ENCODE measurements around the gene TRAP1.

The TRAP1 gene

DNA sequence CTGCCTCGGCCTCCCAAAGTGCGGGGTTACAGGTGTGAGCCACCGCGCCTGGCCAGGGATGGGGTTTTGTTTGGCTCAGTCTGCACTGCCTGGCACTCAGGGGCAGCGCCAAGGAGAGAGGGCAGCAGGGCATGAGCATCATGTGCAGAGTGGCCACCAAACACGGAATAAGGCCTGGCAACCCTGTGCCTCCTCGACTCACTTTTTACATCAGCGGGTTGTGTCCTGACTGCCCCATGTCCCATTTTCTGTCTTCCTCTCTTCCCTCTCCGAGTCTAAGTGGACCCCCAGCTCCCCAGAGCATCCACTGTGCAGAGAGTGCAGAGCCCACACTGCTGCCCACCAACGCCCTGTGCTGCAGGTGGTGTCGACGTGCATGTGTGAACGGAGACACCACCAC lies 18.2 kb upstream of the TRAP1 start:
- no peaks in the 10 kb centered on the region for H3K27me3 ChIP-seq (replicated peaks; ENCODE audit: control insufficient read depth, insufficient read depth, low read length)
- no peaks in the 10 kb centered on the region for H3K9me3 ChIP-seq (ENCODE audit: control insufficient read depth, low read length)
- H3K4me1 ChIP-seq (ENCODE audit: control insufficient read depth, insufficient read depth, low read length) = no peaks in the 10 kb centered on the region
- peaks cover 88% of the 10 kb centered on the region for H3K36me3 ChIP-seq (ENCODE audit: control insufficient read depth, insufficient read depth, low read length, severe bottlenecking)
- DNase-seq (ENCODE audit: low read depth) = no peak
- no peak overlapping the region for H3K9ac ChIP-seq (ENCODE audit: low read length)
- no peak overlapping the region for H3K4me3 ChIP-seq (ENCODE audit: low read length)

DNA sequence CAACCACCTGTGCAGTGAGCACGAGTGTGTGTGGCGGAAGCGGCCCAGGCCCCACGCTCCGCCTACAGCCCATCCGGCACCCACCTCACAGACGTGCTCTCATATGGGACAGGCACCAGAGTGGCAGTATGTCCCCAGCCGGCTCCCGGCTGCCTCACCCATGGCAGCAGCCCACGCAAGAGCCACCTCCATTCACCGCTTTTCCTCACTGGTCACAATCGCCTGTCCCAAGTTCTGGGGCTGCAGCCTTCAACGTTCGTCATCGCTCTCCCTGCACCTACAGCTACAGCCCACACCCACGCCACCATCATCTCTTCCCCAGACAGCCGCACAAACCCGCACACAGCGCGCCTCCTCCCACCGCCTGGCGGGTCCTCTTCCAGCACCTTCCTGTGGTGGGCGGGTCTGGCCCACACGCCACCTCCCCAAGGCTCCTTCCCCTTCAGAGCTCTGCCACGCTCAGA lies 17.5 kb upstream of the TRAP1 start:
- H3K9ac ChIP-seq (ENCODE audit: low read length) = no peak overlapping the region
- no peak for DNase-seq (ENCODE audit: low read depth)
- no peaks in the 10 kb centered on the region for H3K9me3 ChIP-seq (ENCODE audit: control insufficient read depth, low read length)
- no peaks in the 10 kb centered on the region for H3K4me1 ChIP-seq (ENCODE audit: control insufficient read depth, insufficient read depth, low read length)
- H3K4me3 ChIP-seq (ENCODE audit: low read length) = no peak overlapping the region
- H3K27me3 ChIP-seq (replicated peaks; ENCODE audit: control insufficient read depth, insufficient read depth, low read length) = no peaks in the 10 kb centered on the region
- peaks cover 88% of the 10 kb centered on the region for H3K36me3 ChIP-seq (ENCODE audit: control insufficient read depth, insufficient read depth, low read length, severe bottlenecking)

DNA sequence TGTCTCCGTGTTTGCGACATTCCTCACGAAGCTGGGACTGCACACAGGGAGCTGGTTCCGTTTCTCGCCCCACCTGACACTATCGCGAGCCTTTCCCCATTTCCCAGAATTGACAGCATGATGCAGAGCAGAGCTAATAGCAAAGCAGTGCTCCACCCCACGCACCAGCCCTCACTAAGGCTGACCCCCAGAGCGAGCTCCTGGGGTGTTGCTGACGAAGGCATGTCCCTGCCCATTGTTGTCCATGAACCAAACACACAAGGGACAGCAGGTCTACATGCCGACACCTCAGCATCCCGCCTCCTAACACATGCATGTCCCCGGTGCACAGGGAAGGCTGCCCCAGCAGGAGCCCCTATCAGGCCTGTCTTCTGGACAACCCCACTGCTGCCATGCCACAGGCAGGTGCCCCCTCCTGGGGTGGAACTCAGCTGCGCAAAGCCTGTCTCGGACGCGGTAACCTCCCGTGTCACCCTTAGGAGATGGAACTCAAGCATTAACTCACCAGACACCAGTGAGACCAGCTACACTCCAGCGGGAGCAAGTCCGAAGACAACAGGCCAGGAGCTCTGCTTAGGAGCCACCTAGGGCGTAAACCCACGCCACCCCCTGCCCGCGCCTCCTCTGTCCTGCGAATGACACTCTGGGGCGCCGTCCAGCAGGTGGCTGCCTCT lies 16.9 kb upstream of the TRAP1 start:
- Histone ChIP-seq H3K27me3 (replicated peaks; ENCODE audit: control insufficient read depth, insufficient read depth, low read length) (no peaks in the 10 kb centered on the region), H3K36me3 (ENCODE audit: control insufficient read depth, insufficient read depth, low read length, severe bottlenecking) (peaks cover 88% of the 10 kb centered on the region), H3K4me3 (ENCODE audit: low read length) (no peak overlapping the region), H3K4me1 (ENCODE audit: control insufficient read depth, insufficient read depth, low read length) (no peaks in the 10 kb centered on the region), H3K9me3 (ENCODE audit: control insufficient read depth, low read length) (no peaks in the 10 kb centered on the region), H3K9ac (ENCODE audit: low read length) (no peak overlapping the region)
- DNase-seq (ENCODE audit: low read depth) = no peak

DNA sequence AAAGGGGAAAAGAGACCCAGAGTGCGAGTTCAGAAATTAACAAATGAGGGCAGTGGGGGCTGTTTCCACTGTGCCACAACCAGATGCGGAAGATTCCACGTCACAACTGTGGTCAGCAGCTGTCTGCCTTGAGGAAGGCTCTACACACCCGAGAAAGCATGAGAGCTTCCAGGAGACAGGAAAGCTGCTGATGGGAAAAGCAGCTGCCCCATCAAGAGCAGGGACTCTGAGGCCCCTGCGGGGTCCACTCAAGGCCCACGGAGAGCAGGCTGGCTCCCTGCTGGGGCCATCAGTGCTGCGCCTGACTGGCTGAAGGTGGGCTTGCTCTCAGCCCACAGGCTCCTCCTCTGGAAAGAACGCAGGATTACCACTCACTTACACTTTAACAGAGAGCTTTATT lies 14.8 kb upstream of the TRAP1 start:
- no peak overlapping the region for H3K9ac ChIP-seq (ENCODE audit: low read length)

DNA sequence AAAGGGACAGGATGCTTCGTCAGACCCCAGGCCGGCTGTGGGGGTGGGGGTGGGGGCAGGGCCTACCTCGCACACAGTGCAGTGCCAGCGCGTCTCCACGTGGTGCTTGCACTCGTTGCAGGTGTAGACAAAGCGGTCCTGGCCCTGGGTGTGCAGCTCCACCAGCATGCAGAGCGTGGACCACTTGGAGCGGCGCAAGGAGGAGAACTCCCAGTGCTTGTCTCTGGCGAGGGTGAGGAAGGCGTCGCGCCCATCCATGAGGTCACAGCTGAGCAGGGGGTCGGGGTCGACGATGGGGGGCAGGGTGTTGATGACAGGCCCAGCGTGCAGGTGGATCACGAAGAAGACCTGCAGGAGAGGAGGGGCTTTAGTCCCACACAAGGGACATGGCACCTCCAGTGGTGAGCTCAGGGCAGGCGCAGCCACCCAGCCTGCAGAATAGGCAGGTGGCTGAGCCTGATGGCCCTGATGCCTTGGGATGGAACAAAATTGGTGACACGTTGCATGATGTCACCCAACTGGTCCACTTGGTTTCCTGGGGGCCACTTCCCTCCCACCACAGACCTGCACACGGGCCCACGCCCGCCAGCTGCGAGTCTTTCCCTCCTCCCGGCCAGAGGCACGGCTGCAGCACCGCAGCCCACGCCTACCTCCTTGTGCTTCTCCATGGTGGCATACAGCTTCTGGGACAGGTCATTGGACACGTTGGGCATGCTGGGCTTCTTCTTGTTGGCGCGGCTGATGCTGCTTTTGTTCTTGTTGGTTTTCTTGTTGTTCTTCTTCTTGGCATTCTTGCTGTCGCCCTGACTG lies 14.0 kb upstream of the TRAP1 start:
- DNase-seq (ENCODE audit: low read depth) = no peak
- Histone ChIP-seq H3K36me3 (ENCODE audit: control insufficient read depth, insufficient read depth, low read length, severe bottlenecking) (peaks cover 87% of the 10 kb centered on the region), H3K4me1 (ENCODE audit: control insufficient read depth, insufficient read depth, low read length) (no peaks in the 10 kb centered on the region), H3K4me3 (ENCODE audit: low read length) (no peak overlapping the region), H3K9me3 (ENCODE audit: control insufficient read depth, low read length) (no peaks in the 10 kb centered on the region), H3K27me3 (replicated peaks; ENCODE audit: control insufficient read depth, insufficient read depth, low read length) (no peaks in the 10 kb centered on the region), H3K9ac (ENCODE audit: low read length) (no peak overlapping the region)

More for the DNA sequence above, 14.8 kb upstream of the TRAP1 start:
- Histone ChIP-seq H3K4me1 (ENCODE audit: control insufficient read depth, insufficient read depth, low read length) (no peaks in the 10 kb centered on the region), H3K9me3 (ENCODE audit: control insufficient read depth, low read length) (no peaks in the 10 kb centered on the region), H3K27me3 (replicated peaks; ENCODE audit: control insufficient read depth, insufficient read depth, low read length) (no peaks in the 10 kb centered on the region), H3K4me3 (ENCODE audit: low read length) (no peak overlapping the region), H3K36me3 (ENCODE audit: control insufficient read depth, insufficient read depth, low read length, severe bottlenecking) (peaks cover 88% of the 10 kb centered on the region)
- DNase-seq (ENCODE audit: low read depth) = no peak

DNA sequence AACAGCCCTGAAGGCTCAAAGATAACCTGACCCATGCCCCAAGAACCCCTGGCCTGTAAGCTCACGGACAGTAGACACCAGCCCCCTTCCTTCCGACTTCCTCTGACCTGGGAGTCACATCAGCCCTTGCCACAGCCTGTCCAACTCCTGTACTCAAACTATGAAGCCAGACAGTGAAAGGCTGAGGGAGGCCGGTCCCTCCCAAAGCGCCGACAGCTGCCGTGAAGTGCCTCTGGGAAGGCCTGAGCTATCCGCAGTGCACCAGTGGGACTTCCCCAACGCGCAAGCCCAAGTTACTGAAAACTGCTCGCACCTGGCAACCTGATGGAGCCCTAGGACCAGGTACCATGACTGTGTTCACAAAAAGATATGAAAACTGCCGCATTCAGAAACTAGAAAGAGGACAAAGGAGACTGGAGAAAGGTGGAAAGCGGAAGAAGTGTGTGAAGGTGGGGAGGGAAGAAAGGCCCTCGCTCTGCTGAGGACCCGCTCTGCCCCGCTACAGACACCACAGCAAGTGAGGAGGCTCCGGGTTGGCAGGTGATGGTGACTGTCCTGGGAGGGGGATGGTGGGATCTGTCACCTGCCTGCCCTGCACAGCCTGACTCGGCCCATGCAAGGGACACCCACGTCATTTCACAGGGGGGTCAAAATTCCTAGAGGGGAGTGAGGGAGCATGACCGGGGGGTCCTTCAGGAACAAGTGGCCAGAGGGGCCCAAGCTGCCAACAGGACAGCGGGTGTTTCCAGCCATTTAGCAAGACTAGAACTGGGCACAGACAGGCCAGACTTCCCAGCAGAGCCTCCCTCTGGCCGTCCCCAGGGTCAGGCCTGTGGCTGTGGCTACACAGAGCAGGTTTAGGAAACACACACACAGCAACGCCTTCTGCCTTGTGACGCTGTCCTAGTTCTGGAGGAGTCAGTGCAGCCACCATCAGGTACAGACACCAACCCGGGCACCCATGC lies 13.1 kb upstream of the TRAP1 start:
- no peak for DNase-seq (ENCODE audit: low read depth)
- H3K9ac ChIP-seq (ENCODE audit: low read length) = no peak overlapping the region
- no peaks in the 10 kb centered on the region for H3K4me1 ChIP-seq (ENCODE audit: control insufficient read depth, insufficient read depth, low read length)
- peaks cover 78% of the 10 kb centered on the region for H3K36me3 ChIP-seq (ENCODE audit: control insufficient read depth, insufficient read depth, low read length, severe bottlenecking)
- no peak overlapping the region for H3K4me3 ChIP-seq (ENCODE audit: low read length)
- no peaks in the 10 kb centered on the region for H3K27me3 ChIP-seq (replicated peaks; ENCODE audit: control insufficient read depth, insufficient read depth, low read length)
- H3K9me3 ChIP-seq (ENCODE audit: control insufficient read depth, low read length) = no peaks in the 10 kb centered on the region

DNA sequence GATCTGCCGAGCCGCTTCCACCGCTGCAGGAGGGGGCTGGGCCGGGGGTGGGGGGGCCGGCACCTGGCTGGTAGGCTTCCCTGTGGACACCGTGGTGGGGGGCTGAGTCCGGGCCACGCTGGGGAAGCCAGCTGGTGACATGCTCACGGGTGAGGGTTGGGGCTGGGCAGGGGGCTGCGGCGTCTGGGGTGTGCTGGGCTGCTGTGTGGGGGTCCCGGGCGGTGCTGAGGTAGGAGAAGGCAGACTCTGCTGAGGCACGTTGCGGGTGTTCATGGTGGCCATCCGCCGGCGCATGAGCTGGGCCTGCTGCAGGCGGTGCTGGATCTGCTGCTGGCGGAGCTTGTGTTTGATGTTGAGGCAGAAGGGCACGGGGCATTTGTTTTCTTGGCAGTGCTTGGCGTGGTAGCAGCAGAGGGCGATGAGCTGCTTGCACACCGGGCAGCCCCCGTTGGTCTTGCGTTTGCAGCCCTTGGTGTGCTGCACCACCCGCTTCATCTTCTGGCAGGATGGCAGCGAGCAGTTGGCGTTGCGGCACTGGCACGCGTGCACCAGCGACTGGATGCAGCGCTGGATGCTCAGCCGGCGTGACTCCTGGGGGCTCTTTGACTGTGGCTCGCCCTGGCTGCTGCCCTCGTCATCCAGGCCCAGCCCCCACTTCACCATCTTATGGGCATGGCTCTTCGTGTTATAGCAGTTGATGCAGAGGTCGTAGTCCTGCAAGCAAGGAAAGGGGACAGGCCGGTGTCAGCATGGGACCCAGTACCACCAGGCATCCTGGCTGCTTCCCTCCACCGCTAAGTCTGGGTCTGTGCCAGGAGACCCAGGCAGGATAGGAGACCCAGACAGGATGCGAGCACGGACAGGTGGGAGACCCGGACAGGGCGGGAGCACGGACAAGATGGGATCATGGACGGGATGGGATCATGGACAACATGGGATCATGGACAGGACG lies 12.1 kb upstream of the TRAP1 start:
- Histone ChIP-seq H3K4me1 (ENCODE audit: control insufficient read depth, insufficient read depth, low read length) (no peaks in the 10 kb centered on the region), H3K4me3 (ENCODE audit: low read length) (no peak overlapping the region), H3K9me3 (ENCODE audit: control insufficient read depth, low read length) (no peaks in the 10 kb centered on the region), H3K27me3 (replicated peaks; ENCODE audit: control insufficient read depth, insufficient read depth, low read length) (no peaks in the 10 kb centered on the region), H3K36me3 (ENCODE audit: control insufficient read depth, insufficient read depth, low read length, severe bottlenecking) (peaks cover 68% of the 10 kb centered on the region), H3K9ac (ENCODE audit: low read length) (no peak overlapping the region)
- DNase-seq (ENCODE audit: low read depth) = no peak

DNA sequence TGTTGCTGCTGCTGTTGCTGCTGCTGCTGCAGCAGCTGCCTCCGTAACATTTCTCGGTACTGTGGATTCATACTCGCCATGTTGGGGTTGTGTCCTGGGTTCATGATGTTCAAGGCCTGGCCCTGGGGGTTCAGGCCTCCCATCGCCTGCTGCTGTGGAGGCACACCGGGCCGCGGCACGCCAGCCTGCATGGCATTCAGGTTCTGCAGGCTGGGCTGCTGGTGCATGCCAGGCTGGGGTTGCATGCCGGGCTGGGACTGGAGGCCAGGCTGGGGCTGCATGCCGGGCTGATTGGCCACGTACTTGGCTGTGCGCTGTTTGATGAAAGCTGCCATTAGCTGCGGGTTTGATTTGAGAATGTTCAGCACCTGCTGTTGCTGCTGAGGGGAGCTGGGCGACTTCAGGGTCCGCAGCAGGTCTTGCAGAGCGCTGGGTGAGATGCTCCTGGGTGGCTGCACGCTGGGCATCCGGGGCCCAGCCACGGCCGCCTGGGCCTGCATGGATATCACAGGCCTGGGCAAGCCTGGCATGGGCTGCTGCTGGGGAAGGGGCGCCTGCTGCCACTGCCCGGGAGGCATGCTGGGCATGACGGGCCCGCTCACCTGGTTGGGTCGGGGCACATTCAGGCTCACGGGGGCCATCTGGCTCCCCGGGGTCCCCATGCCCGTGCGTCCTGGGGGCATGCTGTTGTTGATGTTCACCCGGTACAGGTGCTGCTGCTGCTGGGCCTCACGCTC lies 11.3 kb upstream of the TRAP1 start:
- Histone ChIP-seq H3K27me3 (replicated peaks; ENCODE audit: control insufficient read depth, insufficient read depth, low read length) (no peaks in the 10 kb centered on the region), H3K4me3 (ENCODE audit: low read length) (no peak overlapping the region), H3K9ac (ENCODE audit: low read length) (no peak overlapping the region), H3K9me3 (ENCODE audit: control insufficient read depth, low read length) (no peaks in the 10 kb centered on the region), H3K36me3 (ENCODE audit: control insufficient read depth, insufficient read depth, low read length, severe bottlenecking) (peaks cover 61% of the 10 kb centered on the region), H3K4me1 (ENCODE audit: control insufficient read depth, insufficient read depth, low read length) (no peaks in the 10 kb centered on the region)
- no peak for DNase-seq (ENCODE audit: low read depth)

DNA sequence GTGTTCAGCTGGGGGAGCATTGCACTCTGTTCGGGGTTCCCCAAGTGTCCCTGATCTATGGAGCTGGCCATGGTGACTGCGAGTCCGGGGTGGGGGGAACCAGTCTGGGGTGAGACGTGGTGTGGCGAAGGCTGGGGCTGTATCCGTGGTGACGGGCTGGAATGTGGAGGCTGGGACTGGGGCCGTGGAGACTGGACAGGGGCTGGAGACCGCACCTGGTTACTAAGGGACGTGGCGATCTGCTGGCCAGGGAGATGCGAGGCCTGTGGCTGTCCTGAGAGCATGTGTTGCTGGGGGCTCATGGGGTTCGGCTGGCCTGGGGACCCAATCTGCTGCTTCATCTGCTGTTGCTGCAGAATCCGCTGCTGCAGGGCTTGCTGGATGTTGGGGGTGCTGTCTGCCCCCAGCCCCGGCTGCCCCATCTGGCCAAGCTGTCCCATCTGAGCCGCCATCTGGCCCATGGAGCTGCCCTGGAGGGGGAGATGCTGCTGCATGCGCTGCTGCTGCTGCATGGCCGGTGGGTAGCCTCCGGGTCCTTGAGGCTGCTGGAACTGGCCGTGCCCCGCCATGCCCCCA lies 10.6 kb upstream of the TRAP1 start:
- Histone ChIP-seq H3K4me1 (ENCODE audit: control insufficient read depth, insufficient read depth, low read length) (no peaks in the 10 kb centered on the region), H3K4me3 (ENCODE audit: low read length) (no peak overlapping the region), H3K9ac (ENCODE audit: low read length) (no peak overlapping the region), H3K9me3 (ENCODE audit: control insufficient read depth, low read length) (no peaks in the 10 kb centered on the region), H3K36me3 (ENCODE audit: control insufficient read depth, insufficient read depth, low read length, severe bottlenecking) (peaks cover 58% of the 10 kb centered on the region), H3K27me3 (replicated peaks; ENCODE audit: control insufficient read depth, insufficient read depth, low read length) (no peaks in the 10 kb centered on the region)
- DNase-seq (ENCODE audit: low read depth) = no peak

Measured in adipocyte (in vitro differentiated cells).